Kidney tubule cell (primary cell): ENCODE measurements around the gene AK4.

Experiments used
- DNase-seq: peaks from one replicate; pipeline ENCODE4 v3.0.0-alpha.2; 2018; ENCODE audit warnings: low spot score

AK4 gene

DNA sequence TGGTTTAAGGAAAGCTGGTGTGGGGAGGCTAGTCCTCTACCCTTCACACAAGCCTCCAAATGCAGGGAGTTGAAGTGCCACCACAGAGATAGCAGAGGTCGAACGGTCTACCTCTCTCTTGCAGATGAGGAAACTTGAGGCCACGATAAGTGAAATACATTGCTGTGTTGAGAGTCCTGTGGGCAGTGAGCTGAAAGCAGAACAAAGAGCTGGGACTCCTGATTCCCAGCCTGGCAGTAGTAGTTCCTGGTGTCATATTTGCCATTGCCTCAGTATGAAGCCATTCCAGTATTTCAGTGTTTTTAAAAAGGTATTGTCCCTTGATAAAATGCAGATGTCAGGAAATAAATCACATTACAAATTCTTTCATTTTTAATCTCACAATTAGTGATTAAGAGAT is 28.6 kb downstream of the AK4 start:
- peak; percentile 25 for DNase-seq

DNA sequence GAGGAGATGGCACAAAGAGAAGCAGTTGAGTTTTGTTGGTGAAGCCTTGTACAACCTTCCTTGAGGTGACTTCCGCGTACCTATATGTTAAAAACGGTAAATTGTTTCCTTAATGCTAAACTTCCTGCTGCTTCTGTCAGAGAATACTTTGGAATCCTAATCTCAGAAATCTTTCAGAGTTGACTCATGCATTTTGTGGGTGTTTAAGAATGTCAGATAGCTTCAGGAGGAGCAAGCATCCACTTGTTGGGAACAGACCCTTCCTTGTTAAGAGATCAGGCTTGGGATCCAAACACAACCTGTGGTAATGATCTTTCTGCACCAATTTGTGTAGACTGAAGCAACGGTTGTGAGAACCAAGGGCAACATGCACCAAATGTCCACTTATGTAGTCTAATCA is 29.5 kb downstream of the AK4 start:
- DNase-seq = peak; percentile 87

GRCh38 chr1:65178235-65178634 is 30.2 kb downstream of the AK4 start:
- DNase-seq = no peak

DNA sequence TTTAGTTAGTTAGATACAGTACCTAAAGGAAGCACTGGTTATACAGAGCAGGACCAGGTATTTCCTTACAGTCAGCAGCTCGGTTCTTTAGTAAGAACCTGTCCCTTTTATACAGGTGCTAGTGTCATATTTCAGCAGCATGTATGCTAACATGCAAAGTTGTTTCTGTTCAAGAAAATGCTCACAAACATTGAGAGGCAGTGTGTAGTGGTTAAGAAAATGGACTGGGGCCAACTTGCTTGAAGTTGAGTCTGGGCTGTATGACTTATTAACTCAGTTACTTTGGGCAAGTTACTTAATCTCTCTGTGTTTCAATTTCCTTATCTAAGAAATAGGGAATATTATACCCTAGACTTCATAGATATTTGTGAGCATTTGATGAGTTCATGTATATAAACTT is 31.1 kb downstream of the AK4 start:
- DNase-seq = peak; percentile 40

DNA sequence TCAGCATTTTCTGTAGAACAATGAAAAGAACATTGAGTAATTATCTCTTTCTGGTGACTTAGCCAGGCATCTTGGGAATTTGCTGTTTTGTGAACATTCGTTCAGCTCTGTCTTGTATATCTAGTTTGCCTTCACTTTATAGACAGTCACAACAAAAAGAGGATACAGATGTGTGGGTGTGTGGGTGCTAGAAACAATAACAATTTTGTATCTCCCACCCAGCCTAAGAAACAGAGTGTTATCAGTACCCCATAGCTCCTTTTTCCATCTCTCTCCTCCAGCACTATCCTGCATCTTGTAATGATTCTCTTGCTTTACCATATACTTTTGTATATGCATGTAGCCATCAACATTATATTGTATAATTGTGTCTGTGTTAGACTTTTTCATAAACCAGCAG is 33.0 kb downstream of the AK4 start:
- DNase-seq = no peak

DNA sequence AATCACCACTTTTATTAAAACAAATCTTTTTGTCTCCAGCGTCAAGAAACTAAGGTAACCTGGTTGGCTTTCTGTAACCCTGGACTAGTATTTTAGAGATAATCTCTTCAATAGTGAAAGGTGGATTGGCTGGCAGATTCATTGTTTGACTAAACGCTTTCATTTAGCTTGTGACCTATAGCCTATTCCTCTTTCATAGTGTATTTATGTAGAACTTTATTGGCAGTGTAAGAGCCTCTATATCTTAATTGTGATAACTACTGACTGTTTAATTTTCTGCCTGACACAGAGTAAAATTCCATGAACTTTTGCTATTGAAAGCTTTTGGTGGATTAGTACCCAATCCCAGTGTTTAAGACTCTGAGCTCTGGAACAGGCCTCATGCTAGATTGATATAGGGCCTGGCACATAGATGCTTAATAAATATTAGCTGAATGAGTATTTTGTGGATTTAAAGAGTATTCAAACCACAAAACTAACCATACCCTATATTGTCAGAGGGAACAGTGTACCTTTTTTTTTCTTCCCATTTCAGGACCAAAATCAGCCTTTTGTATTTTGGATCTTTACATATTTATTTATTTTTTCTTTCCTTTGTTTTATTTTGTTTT is 34.8 kb downstream of the AK4 start:
- DNase-seq = no peak

- DNase-seq = no peak
These were observed 41.6 kb downstream of the AK4 start for GRCh38 chr1:65189576-65190115.

- no peak for DNase-seq
These were observed 42.2 kb downstream of the AK4 start for GRCh38 chr1:65190229-65190628.

DNA sequence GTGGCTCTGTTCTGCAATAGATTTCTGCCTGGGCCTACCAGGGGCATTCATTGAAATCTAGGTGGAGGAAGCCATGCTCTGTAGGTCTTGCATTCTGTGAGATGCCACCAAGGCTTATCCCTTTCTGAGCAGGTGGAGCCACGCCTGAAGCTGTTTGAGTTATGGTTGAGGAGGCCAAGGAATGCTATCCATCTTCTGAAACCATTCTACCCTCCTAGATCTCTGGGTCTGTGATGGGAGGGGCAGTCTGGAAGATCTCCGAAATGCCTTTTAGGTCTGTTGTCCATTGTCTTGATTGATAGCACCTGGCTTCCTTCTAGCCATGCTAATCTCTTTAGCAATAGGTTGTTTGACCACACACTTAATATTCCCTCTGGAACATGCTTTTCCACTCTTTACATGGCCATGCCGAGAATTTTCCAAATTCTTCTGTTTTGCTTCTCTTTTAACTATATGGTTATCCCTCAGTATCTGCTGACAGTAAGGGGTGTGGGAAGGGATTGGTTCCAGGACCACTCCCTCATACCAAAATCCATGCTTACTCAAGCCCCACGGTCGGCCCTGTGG is 45.2 kb downstream of the AK4 start:
- no peak for DNase-seq

DNA sequence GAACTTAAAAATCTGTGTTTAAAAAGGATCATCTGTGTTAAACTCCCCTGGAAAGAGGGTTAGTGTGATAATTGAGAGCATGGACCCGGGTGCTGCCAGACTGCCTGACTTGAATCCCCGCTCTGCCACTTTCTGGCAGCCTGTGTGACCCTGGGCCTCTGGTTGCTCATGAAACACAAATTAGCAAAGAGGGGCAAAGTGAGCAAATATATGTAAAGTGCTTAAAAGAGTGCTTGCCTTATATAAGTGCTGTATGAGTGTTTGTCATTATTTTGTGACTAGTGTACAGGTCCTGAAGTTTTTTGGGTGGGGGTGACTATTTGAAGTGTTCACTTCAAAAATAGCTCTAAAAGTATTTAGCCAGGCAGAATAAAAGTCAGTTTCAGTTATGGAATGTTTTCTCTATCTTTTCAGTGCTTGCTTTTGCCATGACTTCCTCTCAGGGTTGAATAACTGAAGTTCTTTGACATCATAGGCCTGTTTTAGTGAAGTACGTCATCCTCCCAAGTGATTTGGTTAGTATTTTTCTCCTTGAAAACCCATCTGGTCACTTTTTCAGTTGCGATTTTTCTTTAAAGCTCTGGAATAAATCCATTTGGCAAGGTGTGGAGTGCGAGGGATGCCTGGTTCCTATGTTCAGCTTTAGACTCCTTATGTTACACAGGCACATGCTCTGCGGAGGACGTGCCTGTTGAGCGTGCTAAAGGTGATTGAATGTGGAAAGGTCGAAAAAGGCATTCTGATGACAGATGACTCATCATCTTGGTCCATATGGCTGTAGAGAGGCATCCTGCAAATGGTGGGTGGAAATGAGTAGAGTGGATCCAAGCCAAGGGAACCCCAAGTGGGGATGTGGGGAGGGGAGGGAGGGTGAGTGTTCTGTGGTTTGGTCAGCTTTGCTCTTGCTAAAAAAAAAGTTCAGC is 47.8 kb downstream of the AK4 start:
- no peak for DNase-seq

- DNase-seq = no peak
These were observed 48.9 kb downstream of the AK4 start for GRCh38 chr1:65196926-65197325.

- DNase-seq = no peak
These were observed 49.6 kb downstream of the AK4 start for GRCh38 chr1:65197636-65198035.

- DNase-seq = no peak
These were observed 50.1 kb downstream of the AK4 start for GRCh38 chr1:65198096-65198495.

DNA sequence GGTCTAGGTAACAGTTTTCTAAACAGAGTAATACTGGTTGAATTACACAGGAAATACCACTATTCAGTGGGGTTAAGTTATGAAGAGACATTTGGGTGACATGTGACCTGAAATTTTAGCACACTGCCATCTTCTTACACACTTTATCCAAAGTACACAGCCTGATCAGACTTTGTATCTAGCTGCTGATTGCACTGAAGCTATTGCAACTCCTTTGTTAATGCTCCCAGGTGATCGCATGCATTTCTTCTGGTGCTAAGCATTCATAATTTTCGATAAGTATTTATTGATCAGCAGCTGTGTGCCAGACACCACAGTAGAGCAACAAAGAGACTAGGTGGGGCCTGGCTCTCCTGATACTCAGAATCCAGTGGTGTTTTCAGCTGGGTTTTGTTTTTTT is 52.4 kb downstream of the AK4 start:
- no peak for DNase-seq

- peak; percentile 57 for DNase-seq
These were observed 58.8 kb downstream of the AK4 start for GRCh38 chr1:65206836-65207235.

DNA sequence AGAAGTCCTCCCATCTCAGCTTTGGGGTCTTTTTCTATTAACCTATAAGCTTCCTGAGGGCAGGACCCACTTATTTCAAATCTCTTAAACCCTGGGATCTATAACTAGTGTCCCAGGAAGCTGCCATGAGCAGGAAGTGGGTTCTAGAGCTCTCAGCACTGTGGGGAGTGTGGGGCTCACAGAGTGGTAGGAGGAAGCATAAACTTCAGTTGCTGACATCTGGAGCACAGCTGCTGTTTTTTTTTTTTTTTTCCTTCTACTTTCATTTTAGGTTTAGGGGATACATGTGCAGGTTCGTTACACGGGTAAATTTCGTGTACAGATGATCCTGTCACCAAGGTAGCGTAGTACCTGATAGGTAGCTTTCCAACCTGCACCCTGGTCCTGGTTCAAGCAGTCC is 59.3 kb downstream of the AK4 start:
- peak; percentile 21 for DNase-seq

GRCh38 chr1:65208563-65208973 is 60.6 kb downstream of the AK4 start:
- DNase-seq = no peak

- peak; percentile 59 for DNase-seq
These were observed 61.2 kb downstream of the AK4 start for GRCh38 chr1:65209005-65209885.

- no peak for DNase-seq
These were observed 62.3 kb downstream of the AK4 start for GRCh38 chr1:65210325-65210724.

GRCh38 chr1:65211331-65211730 is 63.3 kb downstream of the AK4 start:
- DNase-seq = no peak

GRCh38 chr1:65213271-65214023 is 65.4 kb downstream of the AK4 start:
- DNase-seq = no peak
